Breast epithelium (tissue), 3 donors: ENCODE data around the gene KLHL26.

Experiments
- CTCF ChIP-seq, 3 donors: fragments of 450-650 bp; IDR thresholded peaks; one replicate each; pipeline ENCODE4 v1.5.1; 2016 to 2017; ENCODE audit warnings: antibody characterized with exemption in 3 of 3, mild to moderate bottlenecking in 3 of 3, moderate library complexity in 3 of 3
- POLR2A ChIP-seq: fragments of 450-650 bp; IDR thresholded peaks from one replicate; pipeline ENCODE4 v1.6.1; 2016; ENCODE audit warnings: antibody characterized with exemption, mild to moderate bottlenecking, moderate library complexity
- POLR2AphosphoS5 ChIP-seq, 3 donors: sonication (generic); formaldehyde crosslinking; IDR thresholded peaks; one replicate each; pipeline ENCODE4 v1.6.1; 2017; ENCODE audit warnings: antibody characterized with exemption in 3 of 3

GRCh38 chr19:18667531-18668251, 30.9 kb downstream of the KLHL26 start:
- no peak for TF ChIP-seq CTCF (IDR thresholded peaks at IDR 0.05)
- TF ChIP-seq POLR2AphosphoS5 (IDR thresholded peaks at IDR 0.05), result no peak
- no peak for TF ChIP-seq POLR2A
